ENCODE results near the gene AP1G2.

GRCh38 chr14:23580948-23581281 is 13.3 kb upstream of the AP1G2 start:
- no peak for TF ChIP-seq EZH2 (IDR thresholded peaks at IDR 0.05; ENCODE audit: low read length)
- TF ChIP-seq CTCF (optimal IDR thresholded peaks at IDR 0.05 in 1 of 3, IDR thresholded peaks at IDR 0.05 in 1 of 3, conservative IDR thresholded peaks at IDR 0.05 in 1 of 3; ENCODE audit: extremely low read depth in 1 of 3, insufficient read depth in 2 of 3, low read length in 3 of 3) = no peak

Measured in keratinocyte (primary cell).